GM23338 (cell line): ENCODE results near the gene RPL15. TPM values are rescaled to one million over a fixed set of nuclear protein-coding genes. Genes with fewer than 3 reads are reported as not detected.

Experiments
- ATAC-seq: fragments of 200-7000 bp; cut with Tn5 transposase; 3 replicates; pipeline ENCODE4 v1.9.1; 2020
- DNase-seq: peaks from one replicate; pipeline ENCODE4 v3.0.0-alpha.2; 2015; ENCODE audit warnings: low spot score
- H2AFZ ChIP-seq: fragments of 200-600 bp; sonication (generic); 2 replicates; pipeline ENCODE4 v1.8.0; 2016; ENCODE audit warnings: antibody characterized with exemption, mild to moderate bottlenecking, moderate library complexity
- H3F3A ChIP-seq: fragments of 200-600 bp; sonication (generic); replicated peaks from 2 replicates; pipeline ENCODE4 v1.8.0; 2017; ENCODE audit warnings: antibody characterized with exemption, mixed run types, low read depth
- H3K27ac ChIP-seq: fragments of 200-600 bp; sonication (generic); 2 replicates; pipeline ENCODE4 v1.6.1; 2016; ENCODE audit warnings: low read depth
- H3K27me3 ChIP-seq: fragments of 200-600 bp; sonication (generic); 2 replicates; pipeline ENCODE4 v1.8.0; 2016; ENCODE audit warnings: mild to moderate bottlenecking, mixed run types, moderate library complexity; ENCODE audit not compliant: insufficient read depth
- H3K36me3 ChIP-seq: fragments of 200-600 bp; sonication (generic); 2 replicates; pipeline ENCODE4 v1.8.0; 2016; ENCODE audit warnings: mild to moderate bottlenecking; ENCODE audit not compliant: insufficient read depth
- H3K4me1 ChIP-seq: fragments of 200-600 bp; sonication (generic); 2 replicates; pipeline ENCODE4 v1.8.0; 2016; ENCODE audit warnings: mild to moderate bottlenecking, moderate library complexity; ENCODE audit not compliant: insufficient read depth
- H3K4me2 ChIP-seq: fragments of 200-600 bp; sonication (generic); 2 replicates; pipeline ENCODE4 v1.7.1; 2017; ENCODE audit warnings: mixed run types
- H3K4me3 ChIP-seq: fragments of 200-600 bp; sonication (generic); 2 replicates; pipeline ENCODE4 v1.6.1; 2016; ENCODE audit warnings: mixed run types
- H3K79me2 ChIP-seq: fragments of 200-600 bp; sonication (generic); replicated peaks from 2 replicates; pipeline ENCODE4 v1.8.0; 2017; ENCODE audit warnings: mild to moderate bottlenecking; ENCODE audit not compliant: insufficient read depth
- H3K9me2 ChIP-seq: fragments of 200-600 bp; sonication (generic); 2 replicates; pipeline ENCODE4 v1.8.0; 2017; ENCODE audit not compliant: insufficient read depth
- H4K20me1 ChIP-seq: fragments of 200-600 bp; sonication (generic); replicated peaks from 2 replicates; pipeline ENCODE4 v1.8.0; 2017; ENCODE audit warnings: mild to moderate bottlenecking; ENCODE audit not compliant: insufficient read depth
- H3K27ac Mint-ChIP-seq: 2 replicates; pipeline ENCODE4 v1.8.0; 2020; ENCODE audit warnings: inconsistent platforms, mild to moderate bottlenecking, moderate library complexity, mixed read lengths
- H3K27me3 Mint-ChIP-seq: 3 replicates; pipeline ENCODE4 v1.8.0; 2022; ENCODE audit warnings: low read depth, mild to moderate bottlenecking, moderate library complexity, mixed read lengths, inconsistent platforms; ENCODE audit not compliant: insufficient read depth, poor library complexity
- H3K36me3 Mint-ChIP-seq: 3 replicates; pipeline ENCODE4 v1.8.0; 2021; ENCODE audit warnings: low read depth, mild to moderate bottlenecking, inconsistent platforms, moderate library complexity, mixed read lengths
- H3K4me1 Mint-ChIP-seq: 3 replicates; pipeline ENCODE4 v1.8.0; 2020; ENCODE audit warnings: mild to moderate bottlenecking, inconsistent platforms, mixed read lengths
- H3K4me3 Mint-ChIP-seq: 3 replicates; pipeline ENCODE4 v1.8.0; 2021; ENCODE audit warnings: moderate library complexity, mild to moderate bottlenecking, inconsistent platforms, mixed read lengths
- H3K9me3 Mint-ChIP-seq: 3 replicates; pipeline ENCODE4 v1.8.0; 2020; ENCODE audit warnings: moderate library complexity, mild to moderate bottlenecking, inconsistent platforms, mixed read lengths
- CREB1 ChIP-seq: fragments of 250-450 bp; sonication (Bioruptor Pico); IDR thresholded peaks from 2 replicates; pipeline ENCODE4 v1.5.0; 2020; ENCODE audit warnings: low read depth, mild to moderate bottlenecking, moderate library complexity
- ETS1 ChIP-seq: IDR thresholded peaks from 2 replicates; pipeline ENCODE4 v1.6.1; 2016; ENCODE audit warnings: antibody characterized with exemption
- EZH2 ChIP-seq: fragments of 200-600 bp; sonication (generic); IDR thresholded peaks from one replicate; pipeline ENCODE4 v1.8.0; 2017; ENCODE audit warnings: antibody characterized with exemption, mild to moderate bottlenecking, low read depth; ENCODE audit not compliant: unreplicated experiment
- EZH2phosphoT487 ChIP-seq: fragments of 200-600 bp; sonication (generic); IDR thresholded peaks from one replicate; pipeline ENCODE4 v1.8.1; 2018; ENCODE audit warnings: antibody characterized with exemption; ENCODE audit not compliant: unreplicated experiment
- JUNB ChIP-seq: IDR thresholded peaks from one replicate; pipeline ENCODE4 v1.6.1; 2016; ENCODE audit warnings: antibody characterized with exemption; ENCODE audit not compliant: unreplicated experiment
- NANOG ChIP-seq: IDR thresholded peaks from 2 replicates; pipeline ENCODE4 v1.6.1; 2016; ENCODE audit warnings: antibody characterized with exemption, borderline replicate concordance
- POLR2AphosphoS5 ChIP-seq: IDR thresholded peaks from 2 replicates; pipeline ENCODE4 v1.6.1; 2016; ENCODE audit warnings: antibody characterized with exemption, low read depth
- STAT1 ChIP-seq: IDR thresholded peaks from one replicate; pipeline ENCODE4 v1.6.1; 2016; ENCODE audit warnings: antibody characterized with exemption; ENCODE audit not compliant: unreplicated experiment
- ZNF114 ChIP-seq: fragments of 250-450 bp; sonication (Bioruptor Pico); IDR thresholded peaks from 2 replicates; pipeline ENCODE4 v1.5.0; 2020; ENCODE audit warnings: mild to moderate bottlenecking, moderate library complexity
- ZNF331 ChIP-seq: fragments of 250-450 bp; sonication (Bioruptor Pico); IDR thresholded peaks from 2 replicates; pipeline ENCODE4 v1.5.0; 2020; ENCODE audit warnings: low read depth, mild to moderate bottlenecking, moderate library complexity
- polyA plus RNA-seq: library from polyadenylated mRNA; unstranded; fragments of >200 nt; fragmentation: Nextera tagmentation; extraction: Ambion mirVana; gene quantifications from 2 replicates; pipeline ENCODE4 v1.2.1, GENCODE V29; 2016
- total RNA-seq: library from RNA; depleted of rRNA; stranded (reverse); fragments of >200 nt; shearing (Covaris generic); gene quantifications from 2 replicates; pipeline ENCODE4 v1.2.3, GENCODE V29; 2014
- TF ChIP-seq, protein P1 (sequence below): fragments of 250-450 bp; sonication (Bioruptor Pico); IDR thresholded peaks from 2 replicates; pipeline ENCODE4 v1.5.0; 2020; ENCODE audit warnings: mild to moderate bottlenecking, moderate library complexity
- TF ChIP-seq, protein P2 (sequence below), 2 experiments: fragments of 200-600 bp in 1 of 2; sonication (generic) in 1 of 2; conservative IDR thresholded peaks; 2 replicates each; pipeline versions ENCODE4 v1.5.1 to v1.6.1; 2016 to 2017; ENCODE audit warnings: antibody characterized with exemption in 2 of 2, low read depth in 2 of 2, mild to moderate bottlenecking in 2 of 2, moderate library complexity in 1 of 2
- TF ChIP-seq, protein P3 (sequence below): IDR thresholded peaks from one replicate; pipeline ENCODE4 v1.6.1; 2018; ENCODE audit warnings: antibody characterized with exemption; ENCODE audit not compliant: unreplicated experiment

RPL15 gene
- total and polyA plus RNA-seq, 2 experiments from 2014 or later: 2,868 to 3,117 TPM

- no peak overlapping the region for H3K27ac Mint-ChIP-seq
- Histone ChIP-seq H3K9me2 (no peaks in the 10 kb centered on the region), H3F3A (0 out of 2 replicates have a peak, but pooled peaks cover 5% of the 10 kb centered on the region), H4K20me1 (peaks cover 11% of the 10 kb centered on the region; the same call in 1 of the 2 replicates), H3K27ac (no peak overlapping the region), H3K4me2 (no peak overlapping the region), H3K27me3 (no peaks in the 10 kb centered on the region), H3K4me1 (no peaks in the 10 kb centered on the region), H3K36me3 (peaks cover 14% of the 10 kb centered on the region), H3K79me2 (peaks cover 9% of the 10 kb centered on the region; the same call in 1 of the 2 replicates), H2AFZ (no peak overlapping the region), H3K4me3 (no peak overlapping the region)
- H3K4me1 Mint-ChIP-seq: no peaks in the 10 kb centered on the region
- TF ChIP-seq, protein P1, sequence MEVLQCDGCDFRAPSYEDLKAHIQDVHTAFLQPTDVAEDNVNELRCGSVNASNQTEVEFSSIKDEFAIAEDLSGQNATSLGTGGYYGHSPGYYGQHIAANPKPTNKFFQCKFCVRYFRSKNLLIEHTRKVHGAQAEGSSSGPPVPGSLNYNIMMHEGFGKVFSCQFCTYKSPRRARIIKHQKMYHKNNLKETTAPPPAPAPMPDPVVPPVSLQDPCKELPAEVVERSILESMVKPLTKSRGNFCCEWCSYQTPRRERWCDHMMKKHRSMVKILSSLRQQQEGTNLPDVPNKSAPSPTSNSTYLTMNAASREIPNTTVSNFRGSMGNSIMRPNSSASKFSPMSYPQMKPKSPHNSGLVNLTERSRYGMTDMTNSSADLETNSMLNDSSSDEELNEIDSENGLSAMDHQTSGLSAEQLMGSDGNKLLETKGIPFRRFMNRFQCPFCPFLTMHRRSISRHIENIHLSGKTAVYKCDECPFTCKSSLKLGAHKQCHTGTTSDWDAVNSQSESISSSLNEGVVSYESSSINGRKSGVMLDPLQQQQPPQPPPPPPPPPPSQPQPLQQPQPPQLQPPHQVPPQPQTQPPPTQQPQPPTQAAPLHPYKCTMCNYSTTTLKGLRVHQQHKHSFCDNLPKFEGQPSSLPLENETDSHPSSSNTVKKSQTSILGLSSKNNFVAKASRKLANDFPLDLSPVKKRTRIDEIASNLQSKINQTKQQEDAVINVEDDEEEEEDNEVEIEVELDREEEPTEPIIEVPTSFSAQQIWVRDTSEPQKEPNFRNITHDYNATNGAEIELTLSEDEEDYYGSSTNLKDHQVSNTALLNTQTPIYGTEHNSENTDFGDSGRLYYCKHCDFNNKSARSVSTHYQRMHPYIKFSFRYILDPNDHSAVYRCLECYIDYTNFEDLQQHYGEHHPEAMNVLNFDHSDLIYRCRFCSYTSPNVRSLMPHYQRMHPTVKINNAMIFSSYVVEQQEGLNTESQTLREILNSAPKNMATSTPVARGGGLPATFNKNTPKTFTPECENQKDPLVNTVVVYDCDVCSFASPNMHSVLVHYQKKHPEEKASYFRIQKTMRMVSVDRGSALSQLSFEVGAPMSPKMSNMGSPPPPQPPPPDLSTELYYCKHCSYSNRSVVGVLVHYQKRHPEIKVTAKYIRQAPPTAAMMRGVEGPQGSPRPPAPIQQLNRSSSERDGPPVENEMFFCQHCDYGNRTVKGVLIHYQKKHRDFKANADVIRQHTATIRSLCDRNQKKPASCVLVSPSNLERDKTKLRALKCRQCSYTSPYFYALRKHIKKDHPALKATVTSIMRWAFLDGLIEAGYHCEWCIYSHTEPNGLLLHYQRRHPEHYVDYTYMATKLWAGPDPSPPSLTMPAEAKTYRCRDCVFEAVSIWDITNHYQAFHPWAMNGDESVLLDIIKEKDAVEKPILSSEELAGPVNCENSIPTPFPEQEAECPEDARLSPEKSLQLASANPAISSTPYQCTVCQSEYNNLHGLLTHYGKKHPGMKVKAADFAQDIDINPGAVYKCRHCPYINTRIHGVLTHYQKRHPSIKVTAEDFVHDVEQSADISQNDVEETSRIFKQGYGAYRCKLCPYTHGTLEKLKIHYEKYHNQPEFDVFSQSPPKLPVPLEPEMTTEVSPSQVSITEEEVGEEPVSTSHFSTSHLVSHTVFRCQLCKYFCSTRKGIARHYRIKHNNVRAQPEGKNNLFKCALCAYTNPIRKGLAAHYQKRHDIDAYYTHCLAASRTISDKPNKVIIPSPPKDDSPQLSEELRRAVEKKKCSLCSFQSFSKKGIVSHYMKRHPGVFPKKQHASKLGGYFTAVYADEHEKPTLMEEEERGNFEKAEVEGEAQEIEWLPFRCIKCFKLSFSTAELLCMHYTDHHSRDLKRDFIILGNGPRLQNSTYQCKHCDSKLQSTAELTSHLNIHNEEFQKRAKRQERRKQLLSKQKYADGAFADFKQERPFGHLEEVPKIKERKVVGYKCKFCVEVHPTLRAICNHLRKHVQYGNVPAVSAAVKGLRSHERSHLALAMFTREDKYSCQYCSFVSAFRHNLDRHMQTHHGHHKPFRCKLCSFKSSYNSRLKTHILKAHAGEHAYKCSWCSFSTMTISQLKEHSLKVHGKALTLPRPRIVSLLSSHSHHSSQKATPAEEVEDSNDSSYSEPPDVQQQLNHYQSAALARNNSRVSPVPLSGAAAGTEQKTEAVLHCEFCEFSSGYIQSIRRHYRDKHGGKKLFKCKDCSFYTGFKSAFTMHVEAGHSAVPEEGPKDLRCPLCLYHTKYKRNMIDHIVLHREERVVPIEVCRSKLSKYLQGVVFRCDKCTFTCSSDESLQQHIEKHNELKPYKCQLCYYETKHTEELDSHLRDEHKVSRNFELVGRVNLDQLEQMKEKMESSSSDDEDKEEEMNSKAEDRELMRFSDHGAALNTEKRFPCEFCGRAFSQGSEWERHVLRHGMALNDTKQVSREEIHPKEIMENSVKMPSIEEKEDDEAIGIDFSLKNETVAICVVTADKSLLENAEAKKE (CRISPR knock-in tag): no peak
- TF ChIP-seq EZH2phosphoT487 (no peak), EZH2 (no peak), NANOG (no peak), POLR2AphosphoS5 (no peak), STAT1 (no peak), ZNF114 (CRISPR knock-in tag) (no peak), JUNB (no peak), CREB1 (CRISPR knock-in tag) (no peak), ETS1 (no peak), ZNF331 (CRISPR knock-in tag) (no peak)
- TF ChIP-seq, protein P2, sequence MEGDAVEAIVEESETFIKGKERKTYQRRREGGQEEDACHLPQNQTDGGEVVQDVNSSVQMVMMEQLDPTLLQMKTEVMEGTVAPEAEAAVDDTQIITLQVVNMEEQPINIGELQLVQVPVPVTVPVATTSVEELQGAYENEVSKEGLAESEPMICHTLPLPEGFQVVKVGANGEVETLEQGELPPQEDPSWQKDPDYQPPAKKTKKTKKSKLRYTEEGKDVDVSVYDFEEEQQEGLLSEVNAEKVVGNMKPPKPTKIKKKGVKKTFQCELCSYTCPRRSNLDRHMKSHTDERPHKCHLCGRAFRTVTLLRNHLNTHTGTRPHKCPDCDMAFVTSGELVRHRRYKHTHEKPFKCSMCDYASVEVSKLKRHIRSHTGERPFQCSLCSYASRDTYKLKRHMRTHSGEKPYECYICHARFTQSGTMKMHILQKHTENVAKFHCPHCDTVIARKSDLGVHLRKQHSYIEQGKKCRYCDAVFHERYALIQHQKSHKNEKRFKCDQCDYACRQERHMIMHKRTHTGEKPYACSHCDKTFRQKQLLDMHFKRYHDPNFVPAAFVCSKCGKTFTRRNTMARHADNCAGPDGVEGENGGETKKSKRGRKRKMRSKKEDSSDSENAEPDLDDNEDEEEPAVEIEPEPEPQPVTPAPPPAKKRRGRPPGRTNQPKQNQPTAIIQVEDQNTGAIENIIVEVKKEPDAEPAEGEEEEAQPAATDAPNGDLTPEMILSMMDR (conservative IDR thresholded peaks at IDR 0.05; ENCODE audit: low read depth in 2 of 2): no peak
- TF ChIP-seq, protein P3, sequence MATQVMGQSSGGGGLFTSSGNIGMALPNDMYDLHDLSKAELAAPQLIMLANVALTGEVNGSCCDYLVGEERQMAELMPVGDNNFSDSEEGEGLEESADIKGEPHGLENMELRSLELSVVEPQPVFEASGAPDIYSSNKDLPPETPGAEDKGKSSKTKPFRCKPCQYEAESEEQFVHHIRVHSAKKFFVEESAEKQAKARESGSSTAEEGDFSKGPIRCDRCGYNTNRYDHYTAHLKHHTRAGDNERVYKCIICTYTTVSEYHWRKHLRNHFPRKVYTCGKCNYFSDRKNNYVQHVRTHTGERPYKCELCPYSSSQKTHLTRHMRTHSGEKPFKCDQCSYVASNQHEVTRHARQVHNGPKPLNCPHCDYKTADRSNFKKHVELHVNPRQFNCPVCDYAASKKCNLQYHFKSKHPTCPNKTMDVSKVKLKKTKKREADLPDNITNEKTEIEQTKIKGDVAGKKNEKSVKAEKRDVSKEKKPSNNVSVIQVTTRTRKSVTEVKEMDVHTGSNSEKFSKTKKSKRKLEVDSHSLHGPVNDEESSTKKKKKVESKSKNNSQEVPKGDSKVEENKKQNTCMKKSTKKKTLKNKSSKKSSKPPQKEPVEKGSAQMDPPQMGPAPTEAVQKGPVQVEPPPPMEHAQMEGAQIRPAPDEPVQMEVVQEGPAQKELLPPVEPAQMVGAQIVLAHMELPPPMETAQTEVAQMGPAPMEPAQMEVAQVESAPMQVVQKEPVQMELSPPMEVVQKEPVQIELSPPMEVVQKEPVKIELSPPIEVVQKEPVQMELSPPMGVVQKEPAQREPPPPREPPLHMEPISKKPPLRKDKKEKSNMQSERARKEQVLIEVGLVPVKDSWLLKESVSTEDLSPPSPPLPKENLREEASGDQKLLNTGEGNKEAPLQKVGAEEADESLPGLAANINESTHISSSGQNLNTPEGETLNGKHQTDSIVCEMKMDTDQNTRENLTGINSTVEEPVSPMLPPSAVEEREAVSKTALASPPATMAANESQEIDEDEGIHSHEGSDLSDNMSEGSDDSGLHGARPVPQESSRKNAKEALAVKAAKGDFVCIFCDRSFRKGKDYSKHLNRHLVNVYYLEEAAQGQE: no peak
- H3K27me3 Mint-ChIP-seq: no peaks in the 10 kb centered on the region
- no peak for ATAC-seq
- H3K4me3 Mint-ChIP-seq: no peak overlapping the region
- DNase-seq: no peak
- no peaks in the 10 kb centered on the region for H3K9me3 Mint-ChIP-seq
- peaks cover 65% of the 10 kb centered on the region for H3K36me3 Mint-ChIP-seq
Measured at GRCh38 chr3:23961913-23962312, 45.0 kb downstream of the RPL15 start.
